OCI-LY3 (cell line): ENCODE measurements around the gene ARL6IP6.

Source experiments
- EZH2phosphoT487 ChIP-seq: fragments of 200-600 bp; shearing (Covaris generic); IDR thresholded peaks from 2 replicates; pipeline ENCODE4 v1.6.1; 2018; ENCODE audit warnings: antibody characterized with exemption, mixed run types, low read depth
- TF ChIP-seq, protein P1 (sequence below): fragments of 200-600, 300-600 bp; sonication (generic); IDR thresholded peaks from 2 replicates; pipeline ENCODE4 v1.5.1; 2014; ENCODE audit warnings: antibody characterized with exemption, low read length, low read depth

DNA sequence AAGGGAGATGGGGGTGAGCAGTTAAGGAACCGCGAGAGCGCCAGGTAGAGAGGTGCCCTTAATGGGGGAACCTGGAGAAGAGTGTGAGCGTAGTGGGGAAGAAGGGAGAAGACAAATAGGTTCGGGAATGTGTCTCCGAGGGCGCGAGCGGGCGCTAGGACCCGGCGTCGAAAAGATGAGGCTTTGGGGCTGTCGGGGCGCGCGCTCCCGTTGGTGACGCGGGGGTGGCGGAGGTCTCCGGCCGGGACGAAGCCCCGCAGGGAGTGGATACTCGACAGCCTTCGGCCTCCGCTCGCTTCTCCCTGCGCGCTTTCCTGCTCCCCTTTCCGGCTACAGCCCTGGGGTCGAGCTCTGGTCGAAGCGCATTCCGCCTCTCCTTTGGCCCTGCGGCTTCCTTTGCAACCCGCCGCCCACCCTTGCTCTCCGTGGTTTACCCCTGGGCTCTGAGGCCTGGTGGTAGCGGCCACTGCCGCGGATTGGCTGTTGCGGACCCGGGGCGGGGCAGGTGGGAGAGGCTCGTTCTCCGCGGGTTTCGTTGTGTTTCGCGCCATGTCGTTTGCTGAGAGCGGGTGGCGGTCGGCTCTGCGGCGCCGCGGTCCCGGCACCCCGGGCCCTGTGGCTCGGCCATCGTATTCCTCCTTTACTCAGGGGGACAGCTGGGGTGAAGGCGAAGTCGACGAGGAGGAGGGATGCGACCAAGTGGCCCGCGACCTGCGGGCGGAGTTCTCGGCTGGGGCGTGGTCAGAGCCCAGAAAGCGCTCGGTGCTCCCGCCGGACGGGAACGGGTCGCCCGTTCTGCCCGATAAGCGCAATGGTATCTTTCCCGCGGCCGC lies at the start of gene ARL6IP6:
- TF ChIP-seq, protein P1, sequence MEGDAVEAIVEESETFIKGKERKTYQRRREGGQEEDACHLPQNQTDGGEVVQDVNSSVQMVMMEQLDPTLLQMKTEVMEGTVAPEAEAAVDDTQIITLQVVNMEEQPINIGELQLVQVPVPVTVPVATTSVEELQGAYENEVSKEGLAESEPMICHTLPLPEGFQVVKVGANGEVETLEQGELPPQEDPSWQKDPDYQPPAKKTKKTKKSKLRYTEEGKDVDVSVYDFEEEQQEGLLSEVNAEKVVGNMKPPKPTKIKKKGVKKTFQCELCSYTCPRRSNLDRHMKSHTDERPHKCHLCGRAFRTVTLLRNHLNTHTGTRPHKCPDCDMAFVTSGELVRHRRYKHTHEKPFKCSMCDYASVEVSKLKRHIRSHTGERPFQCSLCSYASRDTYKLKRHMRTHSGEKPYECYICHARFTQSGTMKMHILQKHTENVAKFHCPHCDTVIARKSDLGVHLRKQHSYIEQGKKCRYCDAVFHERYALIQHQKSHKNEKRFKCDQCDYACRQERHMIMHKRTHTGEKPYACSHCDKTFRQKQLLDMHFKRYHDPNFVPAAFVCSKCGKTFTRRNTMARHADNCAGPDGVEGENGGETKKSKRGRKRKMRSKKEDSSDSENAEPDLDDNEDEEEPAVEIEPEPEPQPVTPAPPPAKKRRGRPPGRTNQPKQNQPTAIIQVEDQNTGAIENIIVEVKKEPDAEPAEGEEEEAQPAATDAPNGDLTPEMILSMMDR: no peak
- TF ChIP-seq EZH2phosphoT487: no peak
